HG03432 (cell line): ENCODE results near the gene NFIX.

Source experiments
- ATAC-seq: cut with Tn5 transposase; IDR thresholded peaks from one replicate; pipeline ENCODE4 v1.9.1; 2021; ENCODE audit warnings: mild to moderate bottlenecking, moderate library complexity; ENCODE audit not compliant: unreplicated experiment

The NFIX gene

GRCh38 chr19:13018035-13018914 lies 23.0 kb downstream of the NFIX start:
- no peak for ATAC-seq

GRCh38 chr19:13019332-13019731 lies 24.1 kb downstream of the NFIX start:
- no peak for ATAC-seq

GRCh38 chr19:13020002-13020414 lies 24.7 kb downstream of the NFIX start:
- no peak for ATAC-seq

- ATAC-seq = no peak
Measured at GRCh38 chr19:13022111-13022858, 27.0 kb downstream of the NFIX start.

- ATAC-seq = no peak
Measured at GRCh38 chr19:13022859-13023636, 27.8 kb downstream of the NFIX start.

- ATAC-seq = no peak
Measured at GRCh38 chr19:13023656-13024055, 28.4 kb downstream of the NFIX start.

GRCh38 chr19:13024126-13024950 lies 29.1 kb downstream of the NFIX start:
- ATAC-seq = no peak

GRCh38 chr19:13024951-13025697 lies 29.8 kb downstream of the NFIX start:
- ATAC-seq = no peak

- ATAC-seq = no peak
Measured at GRCh38 chr19:13025819-13026456, 30.7 kb downstream of the NFIX start.

GRCh38 chr19:13026462-13027370 lies 31.4 kb downstream of the NFIX start:
- ATAC-seq = no peak

- no peak for ATAC-seq
Measured at GRCh38 chr19:13027557-13027956, 32.3 kb downstream of the NFIX start.

- ATAC-seq = no peak
Measured at GRCh38 chr19:13028027-13028426, 32.8 kb downstream of the NFIX start.

- no peak for ATAC-seq
Measured at GRCh38 chr19:13029301-13029880, 34.1 kb downstream of the NFIX start.

- no peak for ATAC-seq
Measured at GRCh38 chr19:13029893-13030292, 34.6 kb downstream of the NFIX start.

- ATAC-seq = no peak
Measured at GRCh38 chr19:13031917-13032623, 36.8 kb downstream of the NFIX start.

GRCh38 chr19:13032837-13033236 lies 37.6 kb downstream of the NFIX start:
- no peak for ATAC-seq

GRCh38 chr19:13033244-13033643 lies 38.0 kb downstream of the NFIX start:
- ATAC-seq = no peak
